HEK293 (cell line): ENCODE results near the gene KIAA1755.
A peak's percentile ranks its signal among the peaks of the same experiment; 100 is the strongest.

ENCODE experiments used
- CTCF ChIA-PET: fragments of 350-600 bp; formaldehyde crosslinking; extraction: SDS; loops from one replicate; lab custom pipeline; 2021; ENCODE audit warnings: antibody characterized with exemption; lab: Yijun Ruan, JAX
- POLR2A ChIA-PET: fragments of 300-600 bp; formaldehyde crosslinking; extraction: SDS; loops from one replicate; lab custom pipeline; 2020; ENCODE audit warnings: antibody characterized with exemption, inconsistent platforms; lab: Yijun Ruan, JAX
- H3K27ac ChIP-seq: fragments of 200-500 bp; sonication (Bioruptor generic); 2 replicates; pipeline ENCODE4 v1.5.1; 2014; ENCODE audit warnings: low read depth, low read length, control low read depth, inconsistent platforms; ENCODE audit errors: extremely low read depth
- H3K36me3 ChIP-seq, 2 experiments: fragments of 200-500 bp in 1 of 2; sonication (Bioruptor generic) in 1 of 2; 1 replicate in 1 of 2; 2 replicates in 1 of 2; pipeline ENCODE4 v1.5.1; 2014 to 2017; ENCODE audit warnings: inconsistent platforms in 2 of 2, low read length in 2 of 2; ENCODE audit not compliant: control insufficient read depth in 2 of 2, insufficient read depth in 1 of 2
- H3K4me1 ChIP-seq: fragments of 200-500 bp; sonication (Bioruptor generic); 2 replicates; pipeline ENCODE4 v1.5.1; 2014; ENCODE audit warnings: mild to moderate bottlenecking, low read length, inconsistent platforms; ENCODE audit not compliant: control insufficient read depth, insufficient read depth
- H3K4me3 ChIP-seq: 2 replicates; pipeline ENCODE4 v1.5.1; 2011; ENCODE audit warnings: low read depth, mild to moderate bottlenecking, control low read depth, low read length, moderate library complexity
- H3K9me3 ChIP-seq: fragments of 200-500 bp; sonication (Bioruptor generic); 2 replicates; pipeline ENCODE4 v1.5.1; 2014; ENCODE audit warnings: low read depth, low read length, inconsistent platforms; ENCODE audit not compliant: control insufficient read depth, insufficient read depth
- GFI1B ChIP-seq: fragments of 450-650 bp; formaldehyde crosslinking; IDR thresholded peaks from 2 replicates; pipeline ENCODE4 v1.5.1; 2016; ENCODE audit warnings: missing biosample characterization, missing genetic modification characterization
- GLIS1 ChIP-seq: fragments of 450-650 bp; formaldehyde crosslinking; IDR thresholded peaks from 2 replicates; pipeline ENCODE4 v1.5.1; 2016; ENCODE audit warnings: missing biosample characterization, missing genetic modification characterization
- INSM2 ChIP-seq: fragments of 450-650 bp; formaldehyde crosslinking; IDR thresholded peaks from 2 replicates; pipeline ENCODE4 v1.5.1; 2016; ENCODE audit warnings: missing biosample characterization, missing genetic modification characterization
- KLF1 ChIP-seq: fragments of 450-650 bp; formaldehyde crosslinking; IDR thresholded peaks from 2 replicates; pipeline ENCODE4 v1.5.1; 2016; ENCODE audit warnings: missing biosample characterization, missing genetic modification characterization
- KLF17 ChIP-seq: fragments of 450-650 bp; formaldehyde crosslinking; IDR thresholded peaks from 2 replicates; pipeline ENCODE4 v1.5.1; 2016; ENCODE audit warnings: missing biosample characterization, missing genetic modification characterization
- MZF1 ChIP-seq: fragments of 450-650 bp; formaldehyde crosslinking; IDR thresholded peaks from 2 replicates; pipeline ENCODE4 v1.5.1; 2017; ENCODE audit warnings: missing biosample characterization, missing genetic modification characterization, borderline replicate concordance
- SP2 ChIP-seq: fragments of 450-650 bp; formaldehyde crosslinking; IDR thresholded peaks from 2 replicates; pipeline ENCODE4 v1.5.1; 2016; ENCODE audit warnings: missing biosample characterization, missing genetic modification characterization
- ZFHX2 ChIP-seq: fragments of 450-650 bp; formaldehyde crosslinking; conservative IDR thresholded peaks from 2 replicates; pipeline ENCODE4 v1.5.1; 2016; ENCODE audit warnings: missing biosample characterization, missing genetic modification characterization
- ZNF10 ChIP-seq: fragments of 450-650 bp; formaldehyde crosslinking; IDR thresholded peaks from 2 replicates; pipeline ENCODE4 v1.5.1; 2017; ENCODE audit warnings: missing biosample characterization, missing genetic modification characterization
- ZNF112 ChIP-seq: fragments of 450-650 bp; formaldehyde crosslinking; IDR thresholded peaks from 2 replicates; pipeline ENCODE4 v1.5.0; 2017; ENCODE audit warnings: missing biosample characterization, missing genetic modification characterization
- ZNF239 ChIP-seq: fragments of 450-650 bp; formaldehyde crosslinking; IDR thresholded peaks from 2 replicates; pipeline ENCODE4 v1.5.1; 2016; ENCODE audit warnings: missing biosample characterization, missing genetic modification characterization
- ZNF549 ChIP-seq: fragments of 450-650 bp; IDR thresholded peaks from 2 replicates; pipeline ENCODE4 v1.5.1; 2018; ENCODE audit warnings: missing biosample characterization, missing genetic modification characterization, mild to moderate bottlenecking, inconsistent platforms, moderate library complexity
- ZNF560 ChIP-seq: fragments of 450-650 bp; formaldehyde crosslinking; IDR thresholded peaks from 2 replicates; pipeline ENCODE4 v1.5.1; 2017; ENCODE audit warnings: missing biosample characterization, missing genetic modification characterization, borderline replicate concordance
- ZNF571 ChIP-seq: fragments of 450-650 bp; formaldehyde crosslinking; IDR thresholded peaks from 2 replicates; pipeline ENCODE4 v1.5.0; 2017; ENCODE audit warnings: missing biosample characterization, missing genetic modification characterization
- ZNF623 ChIP-seq: fragments of 450-650 bp; formaldehyde crosslinking; IDR thresholded peaks from 2 replicates; pipeline ENCODE4 v1.5.1; 2016; ENCODE audit warnings: missing biosample characterization, missing genetic modification characterization
- ZNF76 ChIP-seq: fragments of 450-650 bp; formaldehyde crosslinking; IDR thresholded peaks from 2 replicates; pipeline ENCODE4; 2016; ENCODE audit warnings: low read depth, missing biosample characterization, missing genetic modification characterization, borderline replicate concordance
- ZNF768 ChIP-seq: fragments of 450-650 bp; formaldehyde crosslinking; IDR thresholded peaks from 2 replicates; pipeline ENCODE4 v1.5.1; 2018; ENCODE audit warnings: missing biosample characterization, mild to moderate bottlenecking, missing genetic modification characterization
- ZNF843 ChIP-seq: fragments of 450-650 bp; formaldehyde crosslinking; IDR thresholded peaks from 2 replicates; pipeline ENCODE4 v1.5.1; 2016; ENCODE audit warnings: missing biosample characterization, missing genetic modification characterization
- TF ChIP-seq, protein P1 (sequence below): fragments of 450-650 bp; formaldehyde crosslinking; IDR thresholded peaks from 2 replicates; pipeline ENCODE4 v1.5.1; 2016; ENCODE audit warnings: missing biosample characterization, missing genetic modification characterization

KIAA1755 gene

GRCh38 chr20:38173237-38174156 lies 87.0 kb downstream of the KIAA1755 start:
- H3K4me3 ChIP-seq = no peak overlapping the region
- ChIA-PET CTCF (interaction anchor here (0.5 to 7.1 kb wide), 8 partner anchors 9 to 1341 kb away, joined by 3 to 52 read pairs (median 4); partner anchors contain the start of gene TGM2), POLR2A (no interaction called here)
- no peaks in the 10 kb centered on the region for H3K4me1 ChIP-seq
- no peaks in the 10 kb centered on the region for H3K36me3 ChIP-seq
- TF ChIP-seq ZNF239 (tag by site-specific recombination) (no peak), ZNF112 (tag by site-specific recombination) (no peak), KLF17 (peak; percentile 16; the same call in 1 of the 2 replicates), ZNF843 (tag by site-specific recombination) (no peak), KLF1 (tag by site-specific recombination) (peak; percentile 36; the same call in 1 of the 2 replicates), ZNF768 (tag by site-specific recombination) (peak; percentile 85; the same call in 1 of the 2 replicates), ZNF623 (tag by site-specific recombination) (no peak), GLIS1 (tag by site-specific recombination) (peak; percentile 28; the same call in 1 of the 2 replicates), ZNF560 (tag by site-specific recombination) (no peak), INSM2 (tag by site-specific recombination) (peak; percentile 45; the same call in 1 of the 2 replicates), ZFHX2 (tag by site-specific recombination) (0 out of 2 replicates have a peak, but pooled peaks have one; percentile 11), ZNF76 (tag by site-specific recombination) (no peak), SP2 (peak; percentile 15; the same call in 1 of the 2 replicates)
- no peaks in the 10 kb centered on the region for H3K9me3 ChIP-seq
- H3K27ac ChIP-seq = no peak overlapping the region

DNA sequence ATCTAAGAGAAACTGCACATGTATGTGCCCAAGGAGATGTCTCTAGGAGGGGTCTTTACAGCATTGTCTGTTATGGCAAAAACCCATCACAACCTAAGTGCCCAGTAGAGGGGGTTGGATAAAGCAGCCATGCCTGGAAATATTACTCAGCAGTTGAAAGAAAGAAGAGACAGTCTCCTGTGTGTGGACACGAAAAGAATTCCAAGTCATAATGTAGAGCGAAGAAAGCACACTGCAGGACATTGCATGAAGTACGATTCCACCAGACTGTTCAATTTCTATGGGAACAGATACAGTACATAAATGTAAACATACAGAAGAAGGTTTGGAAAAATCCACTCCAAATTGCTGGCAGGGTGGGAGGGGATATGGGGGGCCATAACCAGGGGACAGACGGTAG lies 88.1 kb downstream of the KIAA1755 start:
- H3K9me3 ChIP-seq = no peaks in the 10 kb centered on the region
- H3K4me1 ChIP-seq = no peaks in the 10 kb centered on the region
- no peak overlapping the region for H3K27ac ChIP-seq
- no peak for TF ChIP-seq ZNF549
- TF ChIP-seq MZF1 (tag by site-specific recombination) = peak; percentile 84; the same call in 1 of the 2 replicates
- 0 out of 2 replicates have a peak, but pooled peaks have one; percentile 30 for TF ChIP-seq ZNF10
- TF ChIP-seq, all 188 proteins: peak for 2
- Histone ChIP-seq H3K4me3 (no peak overlapping the region), H3K36me3 (no peaks in the 10 kb centered on the region)
- ChIA-PET POLR2A (no interaction called here), CTCF (interaction anchor here (0.7 to 7.1 kb wide), 4 partner anchors 8 to 48 kb away, joined by 3 to 52 read pairs (median 4); partner anchors contain the start of gene TGM2)

DNA sequence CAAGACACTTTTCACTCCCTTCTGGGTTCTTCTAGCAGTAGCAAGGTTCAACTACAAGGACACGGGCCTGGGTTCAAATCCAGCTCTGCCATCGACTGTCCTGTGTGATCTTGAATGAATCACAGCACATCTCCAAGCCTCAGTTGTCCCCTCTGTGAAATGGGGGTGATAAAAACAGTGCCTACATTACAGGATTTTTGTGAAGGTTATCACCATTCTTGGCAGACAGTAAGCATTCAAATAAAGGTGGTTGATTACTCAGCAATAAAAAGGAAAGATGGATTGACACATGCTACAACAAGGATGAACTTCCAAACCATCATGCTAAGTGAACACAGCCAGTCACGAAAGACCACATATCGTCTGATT lies 88.9 kb downstream of the KIAA1755 start:
- Histone ChIP-seq H3K9me3 (no peaks in the 10 kb centered on the region), H3K4me3 (no peak overlapping the region), H3K4me1 (no peaks in the 10 kb centered on the region), H3K27ac (no peak overlapping the region), H3K36me3 (no peaks in the 10 kb centered on the region)
- ChIA-PET CTCF (interaction anchor here (0.7 to 7.1 kb wide), 4 partner anchors 10 to 98 kb away, joined by 4 to 52 read pairs (median 4); no protein-coding TSS in a partner anchor), POLR2A (no interaction called here)
- TF ChIP-seq GFI1B = 0 out of 2 replicates have a peak, but pooled peaks have one; percentile 12
- TF ChIP-seq, protein P1, sequence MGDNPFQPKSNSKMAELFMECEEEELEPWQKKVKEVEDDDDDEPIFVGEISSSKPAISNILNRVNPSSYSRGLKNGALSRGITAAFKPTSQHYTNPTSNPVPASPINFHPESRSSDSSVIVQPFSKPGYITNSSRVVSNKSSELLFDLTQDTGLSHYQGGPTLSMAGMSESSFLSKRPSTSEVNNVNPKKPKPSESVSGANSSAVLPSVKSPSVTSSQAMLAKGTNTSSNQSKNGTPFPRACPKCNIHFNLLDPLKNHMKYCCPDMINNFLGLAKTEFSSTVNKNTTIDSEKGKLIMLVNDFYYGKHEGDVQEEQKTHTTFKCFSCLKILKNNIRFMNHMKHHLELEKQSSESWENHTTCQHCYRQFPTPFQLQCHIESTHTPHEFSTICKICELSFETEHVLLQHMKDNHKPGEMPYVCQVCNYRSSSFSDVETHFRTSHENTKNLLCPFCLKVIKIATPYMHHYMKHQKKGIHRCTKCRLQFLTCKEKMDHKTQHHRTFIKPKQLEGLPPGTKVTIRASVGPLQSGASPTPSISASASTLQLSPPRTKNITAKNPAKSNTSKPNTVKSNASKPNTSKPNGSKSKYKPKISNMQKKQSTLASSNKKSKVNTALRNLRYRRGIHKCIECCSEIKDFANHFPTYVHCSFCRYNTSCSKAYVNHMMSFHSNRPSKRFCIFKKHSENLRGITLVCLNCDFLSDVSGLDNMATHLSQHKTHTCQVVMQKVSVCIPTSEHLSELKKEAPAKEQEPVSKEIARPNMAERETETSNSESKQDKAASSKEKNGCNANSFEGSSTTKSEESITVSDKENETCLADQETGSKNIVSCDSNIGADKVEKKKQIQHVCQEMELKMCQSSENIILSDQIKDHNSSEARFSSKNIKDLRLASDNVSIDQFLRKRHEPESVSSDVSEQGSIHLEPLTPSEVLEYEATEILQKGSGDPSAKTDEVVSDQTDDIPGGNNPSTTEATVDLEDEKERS (tag by site-specific recombination) = peak; percentile 27; the same call in 1 of the 2 replicates
- no peak for TF ChIP-seq ZNF571 (tag by site-specific recombination)
